CD4-positive, alpha-beta T cell treated with Interleukin-2 at 100 ng/mL for 4 hours (primary cell): ENCODE data around the gene DOCK4.

Experiments used
- DNase-seq: peaks from one replicate; pipeline ENCODE4 v3.0.0-alpha.2; 2020; ENCODE audit warnings: low spot score

The DOCK4 gene

GRCh38 chr7:111711426-111712065 lies 494.7 kb downstream of the DOCK4 start:
- DNase-seq, result no peak

- DNase-seq, result no peak
These were observed 495.3 kb downstream of the DOCK4 start for GRCh38 chr7:111710839-111711380.

DNA sequence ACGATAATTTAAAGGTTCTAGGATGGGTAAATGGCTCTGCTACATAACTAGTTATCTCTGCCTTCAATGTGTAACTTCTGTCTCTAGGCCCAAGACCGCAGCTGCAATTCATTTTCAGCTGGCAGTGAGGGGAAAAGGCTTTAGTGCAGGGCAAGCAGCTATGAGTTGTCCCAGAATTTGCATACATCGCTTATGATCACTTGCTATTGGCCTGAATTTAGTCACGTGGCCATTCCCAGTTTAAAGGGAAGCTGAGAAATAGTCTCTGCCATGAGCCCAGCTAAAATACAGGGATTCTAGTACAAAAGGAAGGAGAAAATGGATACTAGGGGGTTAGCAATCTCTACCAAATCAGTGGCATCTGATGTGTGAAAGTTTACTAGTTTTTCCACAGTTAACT lies 498.1 kb downstream of the DOCK4 start:
- no peak for DNase-seq

DNA sequence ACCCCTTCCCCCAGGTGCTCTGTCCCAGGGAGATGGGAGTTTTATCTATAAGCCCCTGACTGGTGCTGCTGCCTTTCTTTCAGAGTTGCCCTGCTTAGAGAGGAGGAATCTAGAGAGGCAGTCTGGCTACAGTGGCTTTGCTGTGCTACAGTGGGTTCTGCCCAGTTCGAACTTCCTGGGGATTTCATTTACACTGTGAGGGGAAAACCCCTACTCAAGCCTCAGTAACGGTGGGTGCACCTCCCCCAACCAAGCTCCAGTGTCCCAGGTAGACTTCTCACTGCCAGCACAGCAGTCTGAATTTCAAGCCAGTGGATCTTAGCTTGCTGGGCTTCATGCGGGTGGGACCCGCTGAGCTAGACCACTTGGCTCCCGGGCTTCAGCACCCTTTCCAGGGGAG lies 500.4 kb downstream of the DOCK4 start:
- no peak for DNase-seq

GRCh38 chr7:111697771-111698170 lies 508.4 kb downstream of the DOCK4 start:
- no peak for DNase-seq

GRCh38 chr7:111694376-111694775 lies 511.8 kb downstream of the DOCK4 start:
- DNase-seq, result no peak

- no peak for DNase-seq
These were observed 515.7 kb downstream of the DOCK4 start for GRCh38 chr7:111690364-111691111.

- DNase-seq, result no peak
These were observed 520.9 kb downstream of the DOCK4 start for GRCh38 chr7:111685349-111685748.

DNA sequence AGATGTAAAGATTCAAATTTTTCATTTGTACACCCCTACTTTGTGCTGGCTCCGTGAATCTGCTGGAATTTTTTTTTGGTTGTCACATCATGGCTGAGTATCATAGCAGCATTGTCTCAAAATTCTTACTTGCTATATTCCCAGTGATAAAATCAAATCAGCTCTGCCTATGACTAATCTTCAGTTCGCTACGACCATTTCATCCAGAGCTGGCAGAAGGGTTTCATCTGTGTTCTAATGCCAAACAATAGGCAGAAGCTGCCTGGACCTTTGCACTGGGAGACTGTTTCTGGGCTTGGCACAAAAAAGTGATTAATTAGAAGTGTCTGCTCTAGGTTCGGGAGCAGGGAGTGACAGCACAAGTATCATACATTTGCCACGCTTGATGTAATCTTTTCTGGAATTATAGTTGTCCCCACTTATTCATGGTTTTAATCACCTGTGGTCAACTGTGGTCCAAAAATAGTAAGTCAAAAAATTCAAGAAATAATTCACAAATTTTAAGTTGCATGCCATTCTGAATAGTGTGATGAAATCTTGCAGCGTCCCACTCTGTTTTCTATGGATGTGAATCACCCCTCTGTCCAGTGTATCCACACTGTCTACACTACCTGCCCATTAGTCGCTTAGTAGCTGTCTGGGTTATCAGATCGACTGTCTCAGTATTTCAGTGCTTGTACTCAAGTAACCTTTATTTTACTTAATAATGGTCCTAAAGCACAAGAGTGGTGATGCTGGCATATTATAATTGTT lies 523.4 kb downstream of the DOCK4 start:
- no peak for DNase-seq

DNA sequence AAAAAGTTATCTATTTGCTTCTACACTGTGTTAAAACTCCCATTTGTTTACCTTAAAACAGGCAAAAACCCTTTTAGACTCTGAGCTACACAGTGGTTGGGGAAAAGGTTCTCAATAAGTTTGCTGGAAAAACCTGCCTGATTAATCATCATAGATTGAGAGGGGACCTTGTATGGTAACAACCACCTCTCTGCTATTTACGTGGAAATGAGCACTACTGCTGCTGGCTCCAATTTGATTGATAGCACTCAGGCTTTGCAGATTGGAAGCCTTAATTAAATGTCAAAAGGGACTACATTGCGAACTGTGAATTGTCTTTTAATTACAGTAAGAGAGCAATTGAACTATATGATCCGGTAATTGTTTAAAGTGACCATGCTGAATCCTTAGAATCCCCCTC lies 525.0 kb downstream of the DOCK4 start:
- DNase-seq, result no peak

DNA sequence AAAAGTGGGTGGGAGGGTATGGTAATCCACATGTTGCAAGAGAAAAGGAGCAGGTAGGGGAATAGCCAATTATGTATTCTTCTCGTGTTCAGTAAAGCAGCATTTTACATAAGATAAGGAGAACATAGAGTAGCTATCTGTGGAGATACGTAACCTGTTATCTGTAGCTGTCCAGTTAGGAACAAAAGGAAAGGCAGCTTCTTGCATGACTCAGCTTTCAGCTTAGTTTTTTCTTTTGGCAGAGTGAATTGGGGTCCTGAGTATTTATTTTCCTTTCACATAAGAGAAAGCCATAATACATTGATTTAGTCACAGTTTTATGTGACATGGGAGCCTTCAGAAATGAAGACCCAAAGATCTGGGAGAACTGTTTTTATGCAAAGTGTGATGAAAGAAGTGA lies 527.2 kb downstream of the DOCK4 start:
- no peak for DNase-seq

- DNase-seq, result no peak
These were observed 527.9 kb downstream of the DOCK4 start for GRCh38 chr7:111678281-111678680.

- DNase-seq, result no peak
These were observed 528.4 kb downstream of the DOCK4 start for GRCh38 chr7:111677848-111678247.

DNA sequence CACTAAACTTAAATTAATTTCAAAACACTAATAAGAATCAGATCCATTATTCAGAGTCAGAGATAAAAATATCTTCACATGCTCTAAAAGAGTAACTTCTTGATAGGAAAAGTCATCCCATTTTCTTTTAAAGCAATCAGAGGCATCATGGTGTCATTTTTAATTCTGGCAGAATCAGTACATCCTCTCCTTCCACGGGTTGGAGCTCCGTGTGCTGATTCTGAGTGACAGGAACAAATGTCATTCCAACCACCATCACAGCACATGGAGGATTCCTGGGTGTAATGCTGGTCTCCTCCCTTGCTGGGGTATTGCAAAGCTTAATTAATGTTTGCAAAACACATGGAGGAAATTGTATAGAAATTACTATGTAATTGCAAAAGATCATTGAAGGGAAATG lies 529.4 kb downstream of the DOCK4 start:
- no peak for DNase-seq
